ENCODE results near the gene GNE. TPM values are rescaled to one million over a fixed set of nuclear protein-coding genes. Genes with fewer than 3 reads are reported as not detected.
A peak's percentile ranks its signal among the peaks of the same experiment; 100 is the strongest.
"Not testable (repeated sequence)": the region's sequence is repeated elsewhere in the genome, so short reads cannot be mapped to it uniquely, and the experiment has no call there.

Gene GNE
- total and polyA plus RNA-seq, 2 of the 13 experiments (the other 11 are each of a cell fraction or from before 2014, with no cell fraction given), result 16.1 to 24.1 TPM

DNA sequence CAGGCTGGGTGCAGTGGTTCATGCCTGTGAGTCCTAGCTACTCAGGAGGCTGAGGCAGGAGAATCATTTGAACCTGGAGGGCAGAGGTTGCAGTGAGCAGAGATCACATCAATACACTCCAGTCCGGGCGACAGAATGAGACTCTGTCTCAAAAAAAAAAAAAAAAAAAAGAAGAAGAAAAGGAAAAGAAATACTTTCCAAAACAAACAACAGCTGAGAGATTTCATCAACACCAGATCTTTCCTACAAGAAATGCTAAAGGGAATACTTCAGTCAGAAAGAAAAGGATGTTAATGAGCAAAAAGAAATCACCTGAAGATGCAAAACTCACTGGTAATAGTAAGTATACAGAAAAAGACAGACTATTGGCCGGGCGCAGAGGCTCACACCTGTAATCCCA lies 80.7 kb downstream of the GNE start (continued):
- TF ChIP-seq MAFG (CRISPR knock-in tag; IDR thresholded peaks at IDR 0.05), result no peak
- no peak for TF ChIP-seq ZBTB38 (CRISPR knock-in tag; IDR thresholded peaks at IDR 0.05)
- no peak for TF ChIP-seq ATM (IDR thresholded peaks at IDR 0.05; ENCODE audit: borderline replicate concordance)
- no peak for TF ChIP-seq ZNF430 (CRISPR knock-in tag; IDR thresholded peaks at IDR 0.05)
- TF ChIP-seq SSRP1 (CRISPR knock-in tag; IDR thresholded peaks at IDR 0.05), result no peak
- no peak for TF ChIP-seq SP2 (CRISPR knock-in tag; IDR thresholded peaks at IDR 0.05)

DNA sequence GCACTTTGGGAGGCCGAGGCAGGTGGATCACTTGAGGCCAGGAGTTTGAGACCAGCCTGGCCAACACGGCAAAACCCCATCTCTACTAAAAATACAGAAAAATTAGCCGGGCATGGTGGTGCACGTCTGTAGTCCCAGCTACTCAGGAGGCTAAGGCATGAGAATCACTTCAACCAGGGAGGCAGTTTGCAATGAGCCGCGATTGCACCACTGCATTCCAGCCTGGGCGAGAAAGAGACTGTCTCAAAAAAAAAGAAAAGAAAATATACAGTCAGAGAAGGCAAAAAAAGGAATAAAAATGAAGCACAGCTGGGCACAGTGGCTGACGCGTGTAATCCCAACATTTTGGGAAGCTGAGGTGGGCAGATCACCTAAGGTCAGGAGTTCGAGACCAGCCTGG lies 81.8 kb downstream of the GNE start:
- H3K79me2 ChIP-seq (ENCODE audit: insufficient read depth, low read length); H2AFZ ChIP-seq (ENCODE audit: low read length); H3K9ac ChIP-seq (ENCODE audit: insufficient read depth, low read depth, low read length); FAIRE-seq; POLR2A ChIA-PET; H3K4me2 ChIP-seq (ENCODE audit: low read depth, low read length); H3K36me3 ChIP-seq (replicated peaks in 1 of 2; ENCODE audit: control insufficient read depth in 1 of 2, insufficient read depth in 2 of 2, low read length in 2 of 2); H3K9me3 ChIP-seq (ENCODE audit: low read length); H4K20me1 ChIP-seq (ENCODE audit: insufficient read depth, low read length); CTCF ChIA-PET (ENCODE audit: low intra/inter-chr PET ratio, low total read pairs); DNase-seq (ENCODE audit: low spot score); H3K4me3 ChIP-seq (replicated peaks in 1 of 3; ENCODE audit: insufficient read depth in 1 of 3, low read depth in 2 of 3, low read length in 3 of 3); intact Hi-C loops (cut with micrococcal nuclease; ENCODE audit: unreplicated experiment); H3K27ac ChIP-seq (ENCODE audit: extremely low read length, insufficient read depth, low read length); in situ Hi-C loops (cut with HindIII; ENCODE audit: extremely low pct_ligation_motif_present, low pct_unique_long_range_greater_than_20kb); H3K4me1 ChIP-seq (ENCODE audit: insufficient read depth, low read length); ATAC-seq; BruUV-seq (replicated peaks): not testable (repeated sequence)
- WGBS (ENCODE audit: low lambda C conversion rate), result 61% methylated on average over 10 of the region's 10 CpGs
- H3K27me3 ChIP-seq (ENCODE audit: control insufficient read depth in 1 of 2, insufficient read depth in 2 of 2, low read length in 2 of 2), result peaks cover 0 to 12% of the 10 kb centered on the region in 2 experiments; a peak in 2 of 5 replicates

DNA sequence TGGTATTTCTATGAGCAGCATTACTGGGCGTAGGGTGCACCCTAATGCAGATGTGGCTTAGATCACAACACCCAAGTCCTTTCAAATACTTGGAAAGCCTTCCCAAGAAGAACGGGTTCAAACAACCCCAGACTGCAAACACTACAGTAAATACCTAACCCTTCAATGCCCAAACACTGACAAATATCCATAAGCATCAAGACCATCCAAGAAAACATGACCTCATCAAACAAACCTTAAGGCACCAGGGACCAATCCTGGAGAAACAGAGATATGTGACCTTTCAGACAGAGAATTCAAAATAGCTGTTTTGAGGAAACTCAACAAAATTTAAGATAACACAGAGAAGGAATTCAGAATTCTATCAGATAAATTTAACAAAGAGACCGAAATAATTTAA lies 83.0 kb downstream of the GNE start:
- H3K4me1 ChIP-seq (ENCODE audit: insufficient read depth, low read length); H3K9me3 ChIP-seq (ENCODE audit: low read length); H3K4me3 ChIP-seq (replicated peaks in 1 of 3; ENCODE audit: insufficient read depth in 1 of 3, low read depth in 2 of 3, low read length in 3 of 3); H3K27ac ChIP-seq (ENCODE audit: extremely low read length, insufficient read depth, low read length); DNase-seq (ENCODE audit: low spot score); H3K9ac ChIP-seq (ENCODE audit: insufficient read depth, low read depth, low read length); BruUV-seq (replicated peaks); FAIRE-seq; intact Hi-C loops (cut with micrococcal nuclease; ENCODE audit: unreplicated experiment); H3K36me3 ChIP-seq (replicated peaks in 1 of 2; ENCODE audit: control insufficient read depth in 1 of 2, insufficient read depth in 2 of 2, low read length in 2 of 2); POLR2A ChIA-PET; in situ Hi-C loops (cut with HindIII; ENCODE audit: extremely low pct_ligation_motif_present, low pct_unique_long_range_greater_than_20kb); H2AFZ ChIP-seq (ENCODE audit: low read length); H4K20me1 ChIP-seq (ENCODE audit: insufficient read depth, low read length); CTCF ChIA-PET (ENCODE audit: low intra/inter-chr PET ratio, low total read pairs); H3K79me2 ChIP-seq (ENCODE audit: insufficient read depth, low read length); H3K4me2 ChIP-seq (ENCODE audit: low read depth, low read length); ATAC-seq; TF ChIP-seq ATF7 (CRISPR knock-in tag; IDR thresholded peaks at IDR 0.05): not testable (repeated sequence)
- 0 out of 2 replicates have a peak, but pooled peaks have one; percentile 50 for TF ChIP-seq ATF7 (IDR thresholded peaks at IDR 0.05)
- 31% methylated on average over 3 of the region's 3 CpGs for WGBS (ENCODE audit: low lambda C conversion rate)
- peaks cover 3 to 25% of the 10 kb centered on the region in 2 experiments; a peak in 4 of 5 replicates for H3K27me3 ChIP-seq (ENCODE audit: control insufficient read depth in 1 of 2, insufficient read depth in 2 of 2, low read length in 2 of 2)
